ENCODE data around the gene RAB29.

Gene RAB29

DNA sequence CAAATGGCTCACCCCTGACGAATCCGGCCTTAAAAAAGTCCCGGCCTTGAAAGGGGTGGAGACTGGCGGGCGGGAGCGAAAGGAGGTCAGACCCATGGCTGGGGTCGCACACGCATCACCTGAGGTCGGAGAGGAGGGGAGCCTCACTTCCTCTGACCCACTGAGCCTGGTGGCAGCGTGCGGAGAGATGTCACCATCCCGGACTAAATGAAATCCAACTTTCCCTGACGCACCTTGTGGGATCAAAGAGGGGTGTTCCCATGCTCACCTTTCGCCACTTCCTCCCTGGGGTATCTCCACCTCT lies 38.4 kb upstream of the RAB29 start:
- peaks cover 0 to 18% of the 10 kb centered on the region in 2 experiments; a peak in 1 of 3 replicates for H3K36me3 ChIP-seq (ENCODE audit: control insufficient read depth in 2 of 2, insufficient read depth in 1 of 2, low read length in 2 of 2)
- CTCF ChIA-PET = interaction anchor here (1.2 to 1.5 kb wide), 2 partner anchors 13 to 163 kb away, joined by 3 to 11 read pairs; no protein-coding TSS in a partner anchor

DNA sequence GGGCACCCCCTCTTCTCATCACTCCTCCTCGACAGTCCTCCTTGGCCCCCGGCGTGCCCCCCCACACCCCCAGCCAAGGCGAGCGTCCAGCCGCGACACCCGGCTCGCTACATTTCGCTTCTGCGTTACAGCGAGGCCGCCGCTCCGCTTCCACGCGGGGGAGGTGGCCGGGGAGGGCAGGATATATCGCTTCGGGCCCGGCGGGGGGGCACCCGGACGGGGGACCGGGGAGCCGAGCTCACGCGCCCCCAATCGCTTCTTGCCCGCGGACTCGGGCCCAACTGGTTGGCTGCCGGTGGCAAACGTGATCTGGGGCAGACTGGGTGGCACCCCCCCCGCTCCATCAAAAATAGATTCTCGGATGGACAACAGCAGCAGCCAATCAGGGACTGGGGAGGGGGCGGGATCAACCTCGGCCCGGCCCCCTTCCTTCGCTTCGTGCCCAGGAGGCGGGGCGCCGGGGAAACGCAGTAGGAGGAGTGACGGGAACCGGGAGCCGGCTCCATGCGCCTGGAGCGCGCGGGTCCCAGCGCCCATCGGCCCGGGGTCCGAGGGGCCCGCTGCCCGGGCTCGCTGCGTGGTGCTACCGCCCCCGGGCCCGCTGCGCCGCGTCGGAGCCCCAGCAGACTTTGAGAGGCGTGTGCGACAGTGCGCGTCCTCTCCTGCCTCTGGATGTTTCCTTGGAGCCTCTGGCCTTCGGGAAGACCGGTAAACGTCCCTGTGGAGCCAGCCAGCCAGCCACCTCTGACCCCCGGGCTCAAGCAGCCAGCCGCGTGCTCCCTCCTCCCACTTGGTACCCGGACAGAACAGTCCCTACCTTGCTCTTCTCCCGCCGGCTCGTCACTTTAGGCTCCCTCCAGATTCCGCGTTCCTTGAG lies 37.8 kb upstream of the RAB29 start, which contains the start of gene SLC41A1:
TSS of gene SLC41A1 (minus strand) at position 321 of the 877 bp plus-strand sequence. CDS start 2,757 bp downstream, outside the sequence.
- POLR2A ChIA-PET = no interaction called here
- Histone ChIP-seq H3K36me3 (ENCODE audit: control insufficient read depth in 2 of 2, insufficient read depth in 1 of 2, low read length in 2 of 2) (peaks cover 0 to 24% of the 10 kb centered on the region in 2 experiments; a peak in 1 of 3 replicates), H3K4me3 (ENCODE audit: low read depth, low read length) (peak within 1 kb of the TSS; percentile 76), H3K9me3 (ENCODE audit: control insufficient read depth, insufficient read depth, low read depth, low read length) (no peaks in the 10 kb centered on the region), H3K4me1 (ENCODE audit: control insufficient read depth, insufficient read depth, low read length) (peaks cover 12% of the 10 kb centered on the region), H3K27ac (ENCODE audit: extremely low read depth, low read depth, low read length) (peak within 1 kb of the TSS; percentile 58; the same call in 1 of the 2 replicates)
- CTCF ChIA-PET = interaction anchor here (0.6 to 1.5 kb wide), 3 partner anchors 14 to 164 kb away, joined by 3 to 11 read pairs (median 3); no protein-coding TSS in a partner anchor
- TF ChIP-seq ZNF677 (tag by site-specific recombination; IDR thresholded peaks at IDR 0.05) (0 out of 2 replicates have a peak, but pooled peaks have one; percentile 44), ZNF341 (tag by site-specific recombination; IDR thresholded peaks at IDR 0.05; ENCODE audit: low read depth) (peak; percentile 83), ZNF791 (tag by site-specific recombination; IDR thresholded peaks at IDR 0.05) (no peak), KLF8 (tag by site-specific recombination; IDR thresholded peaks at IDR 0.05) (peak; percentile 74), ZNF391 (tag by site-specific recombination; IDR thresholded peaks at IDR 0.05; ENCODE audit: borderline replicate concordance, low read depth) (peak; percentile 49; the same call in 1 of the 2 replicates), FEZF1 (tag by site-specific recombination; IDR thresholded peaks at IDR 0.05) (no peak)
- TF ChIP-seq, protein P1, sequence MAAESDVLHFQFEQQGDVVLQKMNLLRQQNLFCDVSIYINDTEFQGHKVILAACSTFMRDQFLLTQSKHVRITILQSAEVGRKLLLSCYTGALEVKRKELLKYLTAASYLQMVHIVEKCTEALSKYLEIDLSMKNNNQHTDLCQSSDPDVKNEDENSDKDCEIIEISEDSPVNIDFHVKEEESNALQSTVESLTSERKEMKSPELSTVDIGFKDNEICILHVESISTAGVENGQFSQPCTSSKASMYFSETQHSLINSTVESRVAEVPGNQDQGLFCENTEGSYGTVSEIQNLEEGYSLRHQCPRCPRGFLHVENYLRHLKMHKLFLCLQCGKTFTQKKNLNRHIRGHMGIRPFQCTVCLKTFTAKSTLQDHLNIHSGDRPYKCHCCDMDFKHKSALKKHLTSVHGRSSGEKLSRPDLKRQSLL (tag by site-specific recombination; IDR thresholded peaks at IDR 0.05) = peak; percentile 99
- TF ChIP-seq, protein P2, sequence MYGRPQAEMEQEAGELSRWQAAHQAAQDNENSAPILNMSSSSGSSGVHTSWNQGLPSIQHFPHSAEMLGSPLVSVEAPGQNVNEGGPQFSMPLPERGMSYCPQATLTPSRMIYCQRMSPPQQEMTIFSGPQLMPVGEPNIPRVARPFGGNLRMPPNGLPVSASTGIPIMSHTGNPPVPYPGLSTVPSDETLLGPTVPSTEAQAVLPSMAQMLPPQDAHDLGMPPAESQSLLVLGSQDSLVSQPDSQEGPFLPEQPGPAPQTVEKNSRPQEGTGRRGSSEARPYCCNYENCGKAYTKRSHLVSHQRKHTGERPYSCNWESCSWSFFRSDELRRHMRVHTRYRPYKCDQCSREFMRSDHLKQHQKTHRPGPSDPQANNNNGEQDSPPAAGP (tag by site-specific recombination; IDR thresholded peaks at IDR 0.05) = peak; percentile 67; the same call in 1 of the 2 replicates
- TF ChIP-seq, protein P3, sequence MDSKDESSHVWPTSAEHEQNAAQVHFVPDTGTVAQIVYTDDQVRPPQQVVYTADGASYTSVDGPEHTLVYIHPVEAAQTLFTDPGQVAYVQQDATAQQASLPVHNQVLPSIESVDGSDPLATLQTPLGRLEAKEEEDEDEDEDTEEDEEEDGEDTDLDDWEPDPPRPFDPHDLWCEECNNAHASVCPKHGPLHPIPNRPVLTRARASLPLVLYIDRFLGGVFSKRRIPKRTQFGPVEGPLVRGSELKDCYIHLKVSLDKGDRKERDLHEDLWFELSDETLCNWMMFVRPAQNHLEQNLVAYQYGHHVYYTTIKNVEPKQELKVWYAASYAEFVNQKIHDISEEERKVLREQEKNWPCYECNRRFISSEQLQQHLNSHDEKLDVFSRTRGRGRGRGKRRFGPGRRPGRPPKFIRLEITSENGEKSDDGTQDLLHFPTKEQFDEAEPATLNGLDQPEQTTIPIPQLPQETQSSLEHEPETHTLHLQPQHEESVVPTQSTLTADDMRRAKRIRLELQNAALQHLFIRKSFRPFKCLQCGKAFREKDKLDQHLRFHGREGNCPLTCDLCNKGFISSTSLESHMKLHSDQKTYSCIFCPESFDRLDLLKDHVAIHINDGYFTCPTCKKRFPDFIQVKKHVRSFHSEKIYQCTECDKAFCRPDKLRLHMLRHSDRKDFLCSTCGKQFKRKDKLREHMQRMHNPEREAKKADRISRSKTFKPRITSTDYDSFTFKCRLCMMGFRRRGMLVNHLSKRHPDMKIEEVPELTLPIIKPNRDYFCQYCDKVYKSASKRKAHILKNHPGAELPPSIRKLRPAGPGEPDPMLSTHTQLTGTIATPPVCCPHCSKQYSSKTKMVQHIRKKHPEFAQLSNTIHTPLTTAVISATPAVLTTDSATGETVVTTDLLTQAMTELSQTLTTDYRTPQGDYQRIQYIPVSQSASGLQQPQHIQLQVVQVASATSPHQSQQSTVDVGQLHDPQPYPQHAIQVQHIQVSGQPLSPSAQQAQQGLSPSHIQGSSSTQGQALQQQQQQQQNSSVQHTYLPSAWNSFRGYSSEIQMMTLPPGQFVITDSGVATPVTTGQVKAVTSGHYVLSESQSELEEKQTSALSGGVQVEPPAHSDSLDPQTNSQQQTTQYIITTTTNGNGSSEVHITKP (tag by site-specific recombination; IDR thresholded peaks at IDR 0.05) = peak; percentile 60

More for the DNA sequence above, 38.4 kb upstream of the RAB29 start:
- POLR2A ChIA-PET = no interaction called here
- peaks cover 12% of the 10 kb centered on the region for H3K4me1 ChIP-seq (ENCODE audit: control insufficient read depth, insufficient read depth, low read length)
- TF ChIP-seq ZNF600 (tag by site-specific recombination; IDR thresholded peaks at IDR 0.05) = peak; percentile 36; the same call in 1 of the 2 replicates
- TF ChIP-seq ZNF747 (tag by site-specific recombination; IDR thresholded peaks at IDR 0.05) = no peak
- no peak for TF ChIP-seq RBAK (tag by site-specific recombination; IDR thresholded peaks at IDR 0.05)
- peak; percentile 60 for TF ChIP-seq SP2 (tag by site-specific recombination; IDR thresholded peaks at IDR 0.05)
- TF ChIP-seq SP3 (tag by site-specific recombination; IDR thresholded peaks at IDR 0.05) = peak; percentile 10
- no peak for TF ChIP-seq ZNF501 (tag by site-specific recombination; IDR thresholded peaks at IDR 0.05)
- TF ChIP-seq, protein P3 (tag by site-specific recombination; IDR thresholded peaks at IDR 0.05) = peak; percentile 32
- 0 out of 2 replicates have a peak, but pooled peaks have one; percentile 5 for TF ChIP-seq ZFP69B (tag by site-specific recombination; IDR thresholded peaks at IDR 0.05)
- peak; percentile 15; the same call in 1 of the 2 replicates for TF ChIP-seq GLIS2 (tag by site-specific recombination; IDR thresholded peaks at IDR 0.05)
- TF ChIP-seq ZEB2 (tag by site-specific recombination; IDR thresholded peaks at IDR 0.05) = 0 out of 2 replicates have a peak, but pooled peaks have one; percentile 20
- 0 out of 2 replicates have a peak, but pooled peaks have one; percentile 43 for TF ChIP-seq PRDM1 (tag by site-specific recombination; IDR thresholded peaks at IDR 0.05)
- TF ChIP-seq SALL2 (tag by site-specific recombination; IDR thresholded peaks at IDR 0.05; ENCODE audit: borderline replicate concordance) = no peak
- TF ChIP-seq ZNF2 (tag by site-specific recombination; IDR thresholded peaks at IDR 0.05) = no peak
- TF ChIP-seq, protein P4, sequence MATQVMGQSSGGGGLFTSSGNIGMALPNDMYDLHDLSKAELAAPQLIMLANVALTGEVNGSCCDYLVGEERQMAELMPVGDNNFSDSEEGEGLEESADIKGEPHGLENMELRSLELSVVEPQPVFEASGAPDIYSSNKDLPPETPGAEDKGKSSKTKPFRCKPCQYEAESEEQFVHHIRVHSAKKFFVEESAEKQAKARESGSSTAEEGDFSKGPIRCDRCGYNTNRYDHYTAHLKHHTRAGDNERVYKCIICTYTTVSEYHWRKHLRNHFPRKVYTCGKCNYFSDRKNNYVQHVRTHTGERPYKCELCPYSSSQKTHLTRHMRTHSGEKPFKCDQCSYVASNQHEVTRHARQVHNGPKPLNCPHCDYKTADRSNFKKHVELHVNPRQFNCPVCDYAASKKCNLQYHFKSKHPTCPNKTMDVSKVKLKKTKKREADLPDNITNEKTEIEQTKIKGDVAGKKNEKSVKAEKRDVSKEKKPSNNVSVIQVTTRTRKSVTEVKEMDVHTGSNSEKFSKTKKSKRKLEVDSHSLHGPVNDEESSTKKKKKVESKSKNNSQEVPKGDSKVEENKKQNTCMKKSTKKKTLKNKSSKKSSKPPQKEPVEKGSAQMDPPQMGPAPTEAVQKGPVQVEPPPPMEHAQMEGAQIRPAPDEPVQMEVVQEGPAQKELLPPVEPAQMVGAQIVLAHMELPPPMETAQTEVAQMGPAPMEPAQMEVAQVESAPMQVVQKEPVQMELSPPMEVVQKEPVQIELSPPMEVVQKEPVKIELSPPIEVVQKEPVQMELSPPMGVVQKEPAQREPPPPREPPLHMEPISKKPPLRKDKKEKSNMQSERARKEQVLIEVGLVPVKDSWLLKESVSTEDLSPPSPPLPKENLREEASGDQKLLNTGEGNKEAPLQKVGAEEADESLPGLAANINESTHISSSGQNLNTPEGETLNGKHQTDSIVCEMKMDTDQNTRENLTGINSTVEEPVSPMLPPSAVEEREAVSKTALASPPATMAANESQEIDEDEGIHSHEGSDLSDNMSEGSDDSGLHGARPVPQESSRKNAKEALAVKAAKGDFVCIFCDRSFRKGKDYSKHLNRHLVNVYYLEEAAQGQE (tag by site-specific recombination; IDR thresholded peaks at IDR 0.05) = no peak
- H3K27ac ChIP-seq (ENCODE audit: extremely low read depth, low read depth, low read length) = no peak overlapping the region
- no peaks in the 10 kb centered on the region for H3K9me3 ChIP-seq (ENCODE audit: control insufficient read depth, insufficient read depth, low read depth, low read length)
- peak overlapping the region; percentile 76 for H3K4me3 ChIP-seq (ENCODE audit: low read depth, low read length)

Measured in HEK293 (cell line).